Measurements from ENCODE around the gene C1QTNF5.
"Not testable (repeated sequence)": the region's sequence is repeated elsewhere in the genome, so short reads cannot be mapped to it uniquely, and the experiment has no call there.

C1QTNF5 gene

GRCh38 chr11:119340335-119341221 is at the start of gene C1QTNF5:
C1QTNF5 (minus strand) TSS chr11:119340883; CDS start chr11:119340397, 486 bp downstream.
- no peak for DNase-seq

- DNase-seq, result no peak
Measured at GRCh38 chr11:119389611-119390254, 49.0 kb upstream of the C1QTNF5 start.

GRCh38 chr11:119388103-119388502 is 47.4 kb upstream of the C1QTNF5 start:
- DNase-seq, result no peak

GRCh38 chr11:119384332-119384731 is 43.6 kb upstream of the C1QTNF5 start:
- no peak for DNase-seq

GRCh38 chr11:119382513-119382912 is 41.8 kb upstream of the C1QTNF5 start:
- DNase-seq, result not testable (repeated sequence)

- DNase-seq, result no peak
Measured at GRCh38 chr11:119382101-119382500, 41.4 kb upstream of the C1QTNF5 start.

- DNase-seq, result peak; percentile 95
Measured at GRCh38 chr11:119381181-119381988, 40.7 kb upstream of the C1QTNF5 start, which contains the start of gene USP2. USP2 (minus strand) TSS chr11:119381690; CDS start chr11:119373480, 8,210 bp downstream.

GRCh38 chr11:119380827-119381180 is 40.1 kb upstream of the C1QTNF5 start:
- DNase-seq, result no peak

- no peak for DNase-seq
Measured at GRCh38 chr11:119380160-119380826, 39.6 kb upstream of the C1QTNF5 start.

GRCh38 chr11:119378851-119379465 is 38.3 kb upstream of the C1QTNF5 start:
- peak; percentile 49 for DNase-seq

- no peak for DNase-seq
Measured at GRCh38 chr11:119377961-119378667, 37.4 kb upstream of the C1QTNF5 start.

GRCh38 chr11:119377112-119377901 is 36.6 kb upstream of the C1QTNF5 start:
- DNase-seq, result peak; percentile 35

GRCh38 chr11:119376197-119376847 is 35.6 kb upstream of the C1QTNF5 start:
- no peak for DNase-seq

GRCh38 chr11:119375337-119376196 is 34.9 kb upstream of the C1QTNF5 start:
- no peak for DNase-seq

- peak; percentile 45 for DNase-seq
Measured at GRCh38 chr11:119374632-119375336, 34.1 kb upstream of the C1QTNF5 start.

- peak; percentile 51 for DNase-seq
Measured at GRCh38 chr11:119373921-119374631, 33.4 kb upstream of the C1QTNF5 start.

GRCh38 chr11:119373059-119373920 is 32.6 kb upstream of the C1QTNF5 start:
- DNase-seq, result no peak
